ENCODE measurements around the gene BLM. TPM values are rescaled to one million over a fixed set of nuclear protein-coding genes. Genes with fewer than 3 reads are reported as not detected.
"Not testable (repeated sequence)": the region's sequence is repeated elsewhere in the genome, so short reads cannot be mapped to it uniquely, and the experiment has no call there.

The BLM gene
- total and polyA plus RNA-seq, 10 of the 15 experiments (the other 5 are each of a cell fraction or from before 2014, with no cell fraction given) = 23.0 to 68.4 (median 43.9) TPM

DNA sequence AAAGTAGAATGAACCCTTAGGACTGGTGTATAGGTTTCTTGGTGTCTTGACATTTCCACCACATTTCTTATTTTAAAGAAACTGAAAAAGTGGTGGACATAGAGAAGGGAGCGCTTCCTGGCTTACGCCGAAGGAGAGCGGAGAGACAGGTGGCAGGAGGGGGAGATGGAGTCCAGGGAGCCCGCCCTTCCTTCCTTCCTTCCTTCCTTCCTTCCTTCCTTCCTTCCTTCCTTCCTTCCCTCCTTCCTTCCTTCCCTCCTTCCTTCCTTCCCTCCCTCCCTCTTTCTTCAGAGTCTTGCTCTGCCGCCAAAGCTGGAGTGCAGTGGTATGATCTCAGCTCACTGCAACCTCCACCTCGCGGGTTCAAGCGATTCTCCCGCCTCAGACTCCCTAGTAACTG lies 43.8 kb upstream of the BLM start:
- RAD21 ChIA-PET (ENCODE audit: unreplicated experiment); H3K9ac ChIP-seq (ENCODE audit: control insufficient read depth, insufficient read depth, low read length); H3K27me3 ChIP-seq (replicated peaks in 1 of 2; ENCODE audit: control insufficient read depth in 2 of 2, insufficient read depth in 2 of 2, low read length in 1 of 2); H3K79me2 ChIP-seq (ENCODE audit: control insufficient read depth, insufficient read depth, low read length); BruUV-seq (replicated peaks); FAIRE-seq; H3K9me3 ChIP-seq (replicated peaks; ENCODE audit: control insufficient read depth, insufficient read depth, low read length); CTCF ChIA-PET; POLR2A ChIA-PET; DNase-seq (ENCODE audit: low read depth, low spot score); H3K4me1 ChIP-seq (ENCODE audit: control insufficient read depth, insufficient read depth, low read length); in situ Hi-C loops (cut with MboI); ATAC-seq; H3K4me2 ChIP-seq (ENCODE audit: control insufficient read depth, insufficient read depth); intact Hi-C loops (cut with micrococcal nuclease; ENCODE audit: unreplicated experiment); H2AFZ ChIP-seq (ENCODE audit: control insufficient read depth, low read depth, low read length); H3K27ac ChIP-seq (ENCODE audit: control insufficient read depth, insufficient read depth); SMC1A ChIA-PET (ENCODE audit: uncharacterized antibody, unreplicated experiment); H4K20me1 ChIP-seq (ENCODE audit: control insufficient read depth, insufficient read depth); H3K36me3 ChIP-seq (ENCODE audit: control insufficient read depth in 2 of 2, insufficient read depth in 2 of 2, low read length in 1 of 2); H3K4me3 ChIP-seq: not testable (repeated sequence)
- peak in 1 of 2 experiments; percentile 76; a peak in 2 of 4 replicates for TF ChIP-seq ETV6 (conservative IDR thresholded peaks at IDR 0.05 in 1 of 2, IDR thresholded peaks at IDR 0.05 in 1 of 2; ENCODE audit: borderline replicate concordance in 1 of 2, low read depth in 1 of 2)
- WGBS (ENCODE audit: insufficient coverage, insufficient replicate concordance, low lambda C conversion rate, missing lambda C conversion rate) = 88% methylated on average over 10 of the region's 10 CpGs

- H3K79me2 ChIP-seq (ENCODE audit: control insufficient read depth, insufficient read depth, low read length) = no peaks in the 10 kb centered on the region
- no peaks in the 10 kb centered on the region; the same call in 2 of the 3 replicates for H3K9me3 ChIP-seq (replicated peaks; ENCODE audit: control insufficient read depth, insufficient read depth, low read length)
- 100% methylated on average over 3 of the region's 3 CpGs for WGBS (ENCODE audit: insufficient coverage, insufficient replicate concordance, low lambda C conversion rate, missing lambda C conversion rate)
- no peak overlapping the region for H2AFZ ChIP-seq (ENCODE audit: control insufficient read depth, low read depth, low read length)
- ATAC-seq (no peak), DNase-seq (ENCODE audit: low read depth, low spot score) (no peak), FAIRE-seq (no peak)
- BruUV-seq (replicated peaks) = no TSS peak
- H4K20me1 ChIP-seq (ENCODE audit: control insufficient read depth, insufficient read depth) = no peaks in the 10 kb centered on the region
- H3K9ac ChIP-seq (ENCODE audit: control insufficient read depth, insufficient read depth, low read length) = no peak overlapping the region
- H3K27me3 ChIP-seq (replicated peaks in 1 of 2; ENCODE audit: control insufficient read depth in 2 of 2, insufficient read depth in 2 of 2, low read length in 1 of 2) = no peaks in the 10 kb centered on the region
- H3K36me3 ChIP-seq (ENCODE audit: control insufficient read depth in 2 of 2, insufficient read depth in 2 of 2, low read length in 1 of 2) = no peaks in the 10 kb centered on the region
- H3K4me3 ChIP-seq = no peak overlapping the region
- in situ Hi-C loops (cut with MboI) = no loop called here
- H3K27ac ChIP-seq (ENCODE audit: control insufficient read depth, insufficient read depth) = no peak overlapping the region
- intact Hi-C loops (cut with micrococcal nuclease; ENCODE audit: unreplicated experiment) = no loop called here
- no peak overlapping the region for H3K4me2 ChIP-seq (ENCODE audit: control insufficient read depth, insufficient read depth)
- CTCF ChIA-PET = no interaction called here
- POLR2A ChIA-PET = no interaction called here
- peaks cover 13% of the 10 kb centered on the region for H3K4me1 ChIP-seq (ENCODE audit: control insufficient read depth, insufficient read depth, low read length)
- RAD21 ChIA-PET (ENCODE audit: unreplicated experiment) = no interaction called here
- SMC1A ChIA-PET (ENCODE audit: uncharacterized antibody, unreplicated experiment) = no interaction called here
- TF ChIP-seq YBX1 (IDR thresholded peaks at IDR 0.05) = no peak
- no peak for TF ChIP-seq POLR2AphosphoS5 (IDR thresholded peaks at IDR 0.05; ENCODE audit: low read length)
- TF ChIP-seq CHD2 (IDR thresholded peaks at IDR 0.05; ENCODE audit: borderline replicate concordance, low read depth, low read length) = no peak
- no peak for TF ChIP-seq POU2F2 (IDR thresholded peaks at IDR 0.05; ENCODE audit: borderline replicate concordance, low read depth, low read length)
- no peak for TF ChIP-seq RUNX3 (IDR thresholded peaks at IDR 0.05; ENCODE audit: low read length)
- TF ChIP-seq, protein P1, sequence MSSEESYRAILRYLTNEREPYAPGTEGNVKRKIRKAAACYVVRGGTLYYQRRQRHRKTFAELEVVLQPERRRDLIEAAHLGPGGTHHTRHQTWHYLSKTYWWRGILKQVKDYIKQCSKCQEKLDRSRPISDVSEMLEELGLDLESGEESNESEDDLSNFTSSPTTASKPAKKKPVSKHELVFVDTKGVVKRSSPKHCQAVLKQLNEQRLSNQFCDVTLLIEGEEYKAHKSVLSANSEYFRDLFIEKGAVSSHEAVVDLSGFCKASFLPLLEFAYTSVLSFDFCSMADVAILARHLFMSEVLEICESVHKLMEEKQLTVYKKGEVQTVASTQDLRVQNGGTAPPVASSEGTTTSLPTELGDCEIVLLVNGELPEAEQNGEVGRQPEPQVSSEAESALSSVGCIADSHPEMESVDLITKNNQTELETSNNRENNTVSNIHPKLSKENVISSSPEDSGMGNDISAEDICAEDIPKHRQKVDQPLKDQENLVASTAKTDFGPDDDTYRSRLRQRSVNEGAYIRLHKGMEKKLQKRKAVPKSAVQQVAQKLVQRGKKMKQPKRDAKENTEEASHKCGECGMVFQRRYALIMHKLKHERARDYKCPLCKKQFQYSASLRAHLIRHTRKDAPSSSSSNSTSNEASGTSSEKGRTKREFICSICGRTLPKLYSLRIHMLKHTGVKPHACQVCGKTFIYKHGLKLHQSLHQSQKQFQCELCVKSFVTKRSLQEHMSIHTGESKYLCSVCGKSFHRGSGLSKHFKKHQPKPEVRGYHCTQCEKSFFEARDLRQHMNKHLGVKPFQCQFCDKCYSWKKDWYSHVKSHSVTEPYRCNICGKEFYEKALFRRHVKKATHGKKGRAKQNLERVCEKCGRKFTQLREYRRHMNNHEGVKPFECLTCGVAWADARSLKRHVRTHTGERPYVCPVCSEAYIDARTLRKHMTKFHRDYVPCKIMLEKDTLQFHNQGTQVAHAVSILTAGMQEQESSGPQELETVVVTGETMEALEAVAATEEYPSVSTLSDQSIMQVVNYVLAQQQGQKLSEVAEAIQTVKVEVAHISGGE (CRISPR knock-in tag; IDR thresholded peaks at IDR 0.05) = no peak
- TF ChIP-seq ZNF687 (IDR thresholded peaks at IDR 0.05) = no peak
- no peak for TF ChIP-seq GABPA (IDR thresholded peaks at IDR 0.05; ENCODE audit: low read depth)
- no peak for TF ChIP-seq SMARCA5 (IDR thresholded peaks at IDR 0.05)
- TF ChIP-seq BACH1 (IDR thresholded peaks at IDR 0.05; ENCODE audit: borderline replicate concordance) = no peak
- TF ChIP-seq ZNF24 (IDR thresholded peaks at IDR 0.05) = no peak
Observed at GRCh38 chr15:90674476-90674875, 42.7 kb upstream of the BLM start.

All from GM12878 (cell line).